ENCODE measurements around the gene SSRP1.

DNA sequence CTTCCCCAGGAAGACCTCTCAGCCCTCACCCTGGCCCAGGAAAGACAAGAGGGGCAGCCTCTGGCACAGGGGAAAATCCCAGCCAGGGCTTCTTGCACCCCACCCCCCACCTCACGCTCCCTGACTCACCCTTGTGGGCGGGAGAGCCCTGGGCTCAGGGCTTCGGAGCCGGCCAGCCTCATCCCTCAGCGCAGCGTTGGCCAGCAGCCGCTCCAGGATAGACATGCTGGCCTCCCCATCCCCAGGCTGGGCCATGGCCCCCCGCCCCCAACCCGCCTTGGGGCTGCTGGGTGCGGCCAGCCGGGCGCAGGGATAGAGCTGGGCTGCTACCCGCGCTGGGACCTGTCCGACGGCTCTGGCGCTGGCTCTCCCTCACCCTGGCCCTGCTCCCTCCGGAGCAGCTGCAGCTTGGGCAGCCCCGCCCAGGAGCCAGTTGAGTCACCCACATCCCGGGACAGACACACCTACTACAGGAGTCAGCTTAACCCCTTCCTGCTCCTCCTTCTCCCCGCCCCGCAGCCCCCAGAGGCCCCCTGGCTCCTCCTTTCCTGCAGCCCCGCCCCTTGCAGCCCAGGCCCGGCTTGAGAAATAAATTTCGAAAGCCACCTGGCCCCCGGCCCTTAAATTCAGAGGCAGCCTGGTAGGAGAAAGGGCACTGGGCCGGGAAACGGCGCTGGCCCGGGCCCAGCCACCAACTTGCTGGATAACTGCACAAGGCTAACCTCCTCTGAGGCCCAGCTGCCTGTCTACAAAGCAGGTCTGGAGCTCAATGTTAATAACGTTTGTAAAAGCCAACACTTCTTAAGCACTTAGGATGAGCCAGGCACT, 24.4 kb downstream of the SSRP1 start:
- TF ChIP-seq, protein P1, sequence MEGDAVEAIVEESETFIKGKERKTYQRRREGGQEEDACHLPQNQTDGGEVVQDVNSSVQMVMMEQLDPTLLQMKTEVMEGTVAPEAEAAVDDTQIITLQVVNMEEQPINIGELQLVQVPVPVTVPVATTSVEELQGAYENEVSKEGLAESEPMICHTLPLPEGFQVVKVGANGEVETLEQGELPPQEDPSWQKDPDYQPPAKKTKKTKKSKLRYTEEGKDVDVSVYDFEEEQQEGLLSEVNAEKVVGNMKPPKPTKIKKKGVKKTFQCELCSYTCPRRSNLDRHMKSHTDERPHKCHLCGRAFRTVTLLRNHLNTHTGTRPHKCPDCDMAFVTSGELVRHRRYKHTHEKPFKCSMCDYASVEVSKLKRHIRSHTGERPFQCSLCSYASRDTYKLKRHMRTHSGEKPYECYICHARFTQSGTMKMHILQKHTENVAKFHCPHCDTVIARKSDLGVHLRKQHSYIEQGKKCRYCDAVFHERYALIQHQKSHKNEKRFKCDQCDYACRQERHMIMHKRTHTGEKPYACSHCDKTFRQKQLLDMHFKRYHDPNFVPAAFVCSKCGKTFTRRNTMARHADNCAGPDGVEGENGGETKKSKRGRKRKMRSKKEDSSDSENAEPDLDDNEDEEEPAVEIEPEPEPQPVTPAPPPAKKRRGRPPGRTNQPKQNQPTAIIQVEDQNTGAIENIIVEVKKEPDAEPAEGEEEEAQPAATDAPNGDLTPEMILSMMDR (IDR thresholded peaks at IDR 0.05; ENCODE audit: borderline replicate concordance, extremely low read depth, low read length, poor library complexity, severe bottlenecking), result no peak
- TF ChIP-seq EZH2 (IDR thresholded peaks at IDR 0.05; ENCODE audit: borderline replicate concordance, low read depth, low read length, severe bottlenecking), result no peak
